GM18951 (cell line): ENCODE data around the gene DOK4.

Experiments used
- POLR2A ChIP-seq: IDR thresholded peaks from 4 replicates; pipeline ENCODE4 v1.6.1; 2011; ENCODE audit warnings: mild to moderate bottlenecking; ENCODE audit not compliant: insufficient read length, insufficient read depth; ENCODE audit errors: extremely low read depth
- in situ Hi-C: fragments of 300-500 bp; cut with MboI; formaldehyde crosslinking; loops from one replicate; pipeline ENCODE4 v1.12.0; 2022; ENCODE audit warnings: low sequenced_read_pairs, mixed read lengths, inconsistent platforms; ENCODE audit not compliant: unreplicated experiment

The DOK4 gene

DNA sequence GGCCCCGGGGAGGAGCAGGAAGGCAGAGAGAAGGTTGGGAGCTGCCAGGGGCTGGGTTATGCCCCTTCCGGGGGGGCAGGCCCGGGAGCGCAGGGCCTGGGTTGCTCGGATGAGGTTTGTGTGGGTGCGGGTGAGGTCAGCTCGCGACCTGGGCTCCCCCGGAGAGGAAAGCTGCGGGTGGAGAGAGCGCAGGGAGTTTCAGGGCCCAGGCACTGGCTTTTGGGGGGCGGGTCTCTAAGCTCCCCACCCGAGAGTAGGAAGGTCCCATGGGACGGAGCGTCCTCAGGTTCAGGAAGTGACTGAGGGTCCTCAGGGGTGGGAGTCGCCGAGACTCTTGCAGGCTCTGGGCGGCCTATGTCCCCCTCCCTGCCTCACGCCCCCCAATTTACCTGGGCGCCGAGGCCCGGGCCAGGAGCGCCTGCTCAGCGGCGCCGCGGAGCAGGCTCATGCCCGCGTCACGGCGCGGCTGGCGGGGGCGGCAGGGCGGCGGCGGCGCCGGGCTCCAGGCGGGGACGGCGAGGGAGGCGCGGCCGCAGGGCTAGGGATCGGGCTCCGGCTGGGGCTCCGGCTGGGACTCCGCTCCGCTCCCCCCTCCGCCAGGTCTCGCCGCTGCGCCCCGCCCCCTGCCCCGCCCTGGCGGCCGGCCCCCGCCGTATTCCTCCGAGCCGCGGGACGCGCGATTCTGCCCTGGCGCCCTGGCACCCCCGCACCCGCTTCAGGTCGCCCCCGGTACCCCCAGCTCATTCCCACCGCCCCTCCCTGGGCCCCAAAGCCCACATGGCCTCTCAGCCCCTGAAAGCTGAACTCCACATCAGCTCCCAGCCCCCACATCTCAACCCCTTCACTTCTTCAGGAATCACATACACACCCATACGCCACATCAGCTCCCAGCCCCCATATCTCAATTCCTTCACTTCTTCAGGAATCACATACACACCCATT is at the start of gene DOK4:
DOK4 (minus strand) TSS at position 578 of the 942 bp plus-strand sequence. CDS start 6,986 bp downstream, outside the sequence.
- in situ Hi-C loops, result no loop called here
- TF ChIP-seq POLR2A, result no peak

DNA sequence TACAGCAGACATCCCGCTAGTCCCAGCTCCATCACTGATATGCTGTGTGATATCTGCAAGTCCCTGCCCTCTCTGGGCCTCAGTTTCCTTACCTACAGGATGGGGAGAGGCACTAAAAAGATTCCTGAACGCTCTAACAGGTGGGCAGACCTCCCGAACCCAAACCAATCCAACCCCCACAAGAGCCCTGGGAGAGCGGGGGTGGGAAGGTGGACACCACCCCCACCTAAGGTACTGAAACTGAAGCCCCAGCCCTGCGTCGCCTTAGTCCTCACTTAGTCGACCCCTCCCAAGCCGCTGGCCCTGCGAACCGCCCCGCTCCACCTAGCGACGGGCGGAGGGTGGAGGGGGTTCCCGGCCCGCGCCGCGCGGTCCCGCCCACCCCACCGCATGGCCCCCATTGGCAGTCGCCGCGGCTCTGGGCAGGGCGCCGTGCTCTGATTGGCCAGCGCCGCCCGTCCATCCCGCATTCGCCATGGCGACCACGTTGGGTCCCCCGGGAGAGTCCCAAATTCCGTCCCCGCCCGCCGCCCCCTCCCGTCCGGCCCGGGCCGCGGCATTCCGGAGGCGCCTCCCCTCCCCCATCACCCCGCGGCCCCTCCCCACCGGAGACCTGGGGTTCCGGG is 49.5 kb upstream of the DOK4 start:
- no peak for TF ChIP-seq POLR2A
- in situ Hi-C loops, result no loop called here

DNA sequence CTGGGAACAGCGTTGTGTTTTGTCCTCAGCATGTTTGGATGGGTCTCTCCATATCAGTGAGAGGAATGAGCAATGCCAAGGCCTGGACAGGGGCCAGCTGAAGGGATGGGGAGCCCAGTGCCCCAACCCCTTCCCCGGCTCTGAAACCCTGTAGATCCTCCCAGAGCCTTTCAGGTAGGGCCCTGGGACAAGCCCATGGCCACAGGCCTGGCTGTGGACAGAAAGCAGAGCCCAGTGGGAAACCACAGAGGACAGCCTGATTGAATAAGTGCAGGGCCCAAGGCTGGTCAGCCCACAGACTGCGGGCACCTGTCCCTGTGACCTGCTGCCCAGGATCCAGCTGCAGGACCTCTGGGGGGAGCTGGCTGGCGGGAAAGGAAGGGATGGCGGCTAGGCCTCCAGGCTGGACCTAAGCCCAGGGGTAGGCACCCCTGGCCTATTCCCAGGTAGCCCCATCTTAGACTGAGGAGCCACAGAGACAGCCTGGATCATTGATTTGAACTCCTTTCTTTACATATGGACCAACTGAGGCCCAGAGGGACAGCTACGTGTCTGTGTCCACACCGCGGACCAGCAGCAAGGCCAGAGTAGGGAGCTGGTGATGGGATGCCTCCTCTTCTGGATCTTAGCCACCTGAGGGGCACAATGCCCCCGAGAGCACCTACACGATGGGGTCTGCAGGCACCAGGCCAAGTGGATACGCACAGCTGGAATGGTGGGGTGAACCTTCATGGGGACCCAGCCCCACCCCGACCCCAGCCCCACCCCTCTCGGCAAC is 48.8 kb upstream of the DOK4 start:
- in situ Hi-C loops, result no loop called here
- no peak for TF ChIP-seq POLR2A

DNA sequence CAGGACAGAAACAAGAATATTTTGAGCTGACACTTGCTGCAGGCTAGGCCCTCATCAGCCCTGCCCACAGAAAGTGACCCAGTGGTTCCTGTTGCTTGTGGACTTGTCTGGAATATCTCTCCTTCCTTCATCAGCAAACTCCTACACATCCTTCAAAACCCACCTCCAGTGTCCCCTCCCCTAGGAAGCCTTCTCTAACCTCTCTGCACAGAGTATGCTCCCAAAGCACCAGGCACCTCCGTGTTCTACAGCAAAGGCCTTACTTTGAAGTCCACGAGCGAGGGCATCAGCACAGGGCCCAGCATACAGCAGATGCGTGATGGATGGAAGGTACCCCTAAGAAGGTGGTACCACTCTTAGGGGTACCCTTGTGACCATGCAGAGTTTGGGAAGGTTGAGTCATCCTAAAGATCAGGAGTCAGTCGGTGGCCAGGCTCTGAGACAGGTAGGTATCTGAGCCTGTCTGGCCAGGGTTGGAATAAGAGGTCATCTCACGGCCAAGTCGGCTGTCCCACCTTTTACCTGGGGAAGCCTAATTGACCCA is 48.1 kb upstream of the DOK4 start:
- in situ Hi-C loops, result no loop called here
- TF ChIP-seq POLR2A, result no peak

DNA sequence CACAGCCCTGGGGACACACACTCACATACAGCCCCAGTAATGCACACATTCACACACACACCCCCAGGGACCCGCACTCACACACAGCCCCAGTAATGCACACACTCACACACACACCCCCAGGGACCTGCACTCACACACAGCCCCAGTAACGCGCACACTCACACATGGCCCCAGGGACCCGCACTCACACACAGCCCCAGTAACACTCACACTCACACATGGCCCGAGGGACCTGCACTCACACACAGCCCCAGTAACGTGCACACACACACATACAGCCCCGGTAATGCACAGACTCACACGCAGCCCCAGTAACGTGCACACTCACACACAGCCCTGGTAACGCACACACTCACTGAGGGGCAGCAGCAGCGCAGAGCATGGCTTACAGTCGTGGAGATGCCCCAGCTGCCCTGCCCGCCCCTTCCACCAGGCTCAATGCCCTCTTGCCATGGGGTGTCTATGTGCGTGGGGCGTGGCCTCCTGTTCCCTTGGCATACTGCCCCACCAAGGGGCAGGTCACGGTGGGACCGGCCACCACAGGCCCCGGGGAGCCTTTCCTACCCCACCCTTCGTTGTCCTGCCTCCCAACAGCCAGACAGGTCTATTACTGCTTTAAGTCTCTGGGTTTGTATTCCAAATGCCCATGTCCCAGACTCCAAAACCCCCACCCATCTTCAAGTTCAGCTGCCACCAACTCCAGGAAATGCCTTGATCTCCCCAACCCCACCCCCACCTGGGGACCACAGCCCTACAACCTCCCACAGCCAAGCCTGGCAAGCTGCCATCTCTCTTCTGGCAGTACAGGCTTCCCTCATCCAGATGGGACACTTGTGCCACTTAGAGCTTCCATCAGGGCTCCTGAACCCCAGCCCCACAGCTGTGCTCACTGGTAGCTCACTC is 47.4 kb upstream of the DOK4 start:
- in situ Hi-C loops, result no loop called here
- TF ChIP-seq POLR2A, result no peak

DNA sequence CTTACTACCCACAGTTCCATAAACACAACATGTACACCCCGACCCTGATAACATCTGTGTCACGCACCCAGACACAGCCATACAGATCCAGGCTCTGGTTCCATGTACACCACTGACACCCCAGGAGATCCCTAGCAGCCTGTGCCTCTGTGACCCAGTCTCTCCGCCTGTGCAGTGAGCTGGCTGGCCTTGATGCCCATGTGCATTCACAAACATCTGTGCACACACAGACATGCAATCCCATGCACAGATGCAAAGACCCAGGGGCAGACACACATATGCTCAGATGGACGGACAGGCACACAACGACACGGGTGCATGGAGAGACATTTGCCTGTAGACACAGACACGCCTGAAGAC is 46.0 kb upstream of the DOK4 start:
- TF ChIP-seq POLR2A, result no peak
- in situ Hi-C loops, result no loop called here

DNA sequence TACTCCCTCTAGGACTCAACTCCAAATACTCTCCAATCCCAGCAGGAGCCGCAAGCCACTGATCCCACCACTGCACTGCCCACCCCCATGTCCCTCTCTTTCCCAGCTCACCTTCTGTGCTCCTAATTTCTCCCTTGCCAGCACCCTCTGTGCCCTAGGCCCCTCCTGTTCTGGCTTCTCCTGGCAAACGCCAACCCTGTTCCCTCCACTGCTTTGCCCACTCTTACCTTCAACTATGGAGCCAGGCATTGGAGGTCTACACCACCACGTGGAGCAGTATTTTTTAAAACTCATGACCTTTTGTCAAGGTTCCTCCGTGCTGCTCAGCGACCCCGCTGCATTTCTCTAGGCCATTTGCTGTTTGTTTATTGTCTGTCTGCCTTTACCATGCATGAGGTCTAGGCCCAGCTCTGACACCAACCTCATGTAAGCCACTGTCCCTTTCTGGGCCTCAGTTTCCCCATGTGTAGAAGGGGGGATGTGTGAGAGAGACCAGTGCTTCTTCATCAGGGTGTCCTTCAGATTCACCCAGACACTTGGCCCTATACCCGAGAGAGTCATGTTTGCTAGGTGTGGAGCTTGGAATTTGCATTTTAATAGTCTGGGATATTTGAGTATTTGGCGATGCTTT is 45.5 kb upstream of the DOK4 start:
- TF ChIP-seq POLR2A, result no peak
- in situ Hi-C loops, result no loop called here

DNA sequence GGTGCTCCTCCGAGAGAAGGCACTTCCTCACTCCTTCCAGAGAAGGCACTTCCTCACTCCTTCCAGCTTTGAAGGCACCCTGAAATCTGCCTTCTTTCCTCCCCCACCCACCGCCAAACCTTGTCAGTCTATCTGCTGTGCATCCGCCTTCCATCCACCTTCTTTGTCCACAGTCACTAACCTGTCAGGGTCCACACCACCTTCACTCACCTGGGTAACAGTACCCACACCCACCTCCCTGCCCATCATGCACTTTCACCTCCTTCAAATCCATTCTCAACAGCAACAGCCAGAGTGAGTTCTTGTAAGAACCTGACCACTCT is 44.9 kb upstream of the DOK4 start:
- in situ Hi-C loops, result no loop called here
- TF ChIP-seq POLR2A, result no peak

DNA sequence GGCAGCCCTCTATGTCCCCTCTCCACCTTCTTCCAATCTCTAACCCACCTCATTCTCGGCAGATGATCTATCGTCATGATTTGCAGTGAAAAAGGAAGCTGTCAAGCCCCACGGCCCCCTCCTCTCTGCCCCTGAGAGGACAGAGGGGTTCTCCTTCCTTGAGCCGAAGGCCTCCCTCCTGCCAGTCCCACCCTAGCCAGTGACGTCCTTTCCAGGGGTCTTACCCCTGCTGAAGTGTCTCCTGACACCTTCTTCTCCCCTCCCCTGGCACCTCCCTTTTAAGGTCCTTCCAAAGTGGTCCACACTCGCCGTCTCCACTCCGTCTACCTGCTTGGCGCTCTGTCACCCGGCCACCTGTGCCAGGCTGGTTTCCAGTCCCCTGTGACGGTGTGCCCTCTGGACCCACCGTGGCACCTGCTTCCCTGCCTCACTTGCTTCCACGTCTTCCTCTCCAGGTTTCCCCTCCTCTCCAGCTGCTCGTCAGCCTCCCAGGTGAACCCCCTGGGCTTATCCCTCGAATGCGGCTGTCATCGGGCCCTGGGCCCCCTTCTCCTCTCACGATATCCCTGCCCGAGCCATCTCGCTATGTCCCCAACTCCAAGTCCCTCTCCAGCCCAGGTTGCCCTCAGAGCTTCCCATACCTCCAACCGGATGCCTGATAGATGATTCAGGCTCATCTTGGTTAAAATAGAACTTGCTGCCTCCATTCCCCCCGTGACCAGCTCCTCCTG is 44.4 kb upstream of the DOK4 start:
- in situ Hi-C loops, result no loop called here
- no peak for TF ChIP-seq POLR2A

DNA sequence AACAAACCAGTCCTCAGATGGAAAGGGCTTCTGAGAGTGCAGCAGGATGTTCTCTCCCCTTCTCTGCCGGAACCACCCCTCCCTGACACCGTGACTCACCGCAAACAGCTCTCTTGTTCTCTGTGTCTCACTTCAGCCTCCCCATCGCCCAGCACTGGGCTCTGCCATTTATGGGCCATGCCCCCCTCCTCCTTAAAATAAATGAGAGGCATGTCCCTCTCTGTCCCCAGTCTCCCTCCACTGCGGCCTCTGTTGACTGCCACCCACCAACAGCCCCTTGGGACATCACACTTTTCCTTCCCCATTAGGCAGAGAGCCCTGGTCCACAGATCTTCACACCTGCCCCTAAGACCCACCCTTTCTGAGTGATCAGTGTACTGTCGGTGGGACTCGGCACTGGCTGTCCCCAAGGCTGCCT is 43.8 kb upstream of the DOK4 start:
- in situ Hi-C loops, result no loop called here
- TF ChIP-seq POLR2A, result no peak

DNA sequence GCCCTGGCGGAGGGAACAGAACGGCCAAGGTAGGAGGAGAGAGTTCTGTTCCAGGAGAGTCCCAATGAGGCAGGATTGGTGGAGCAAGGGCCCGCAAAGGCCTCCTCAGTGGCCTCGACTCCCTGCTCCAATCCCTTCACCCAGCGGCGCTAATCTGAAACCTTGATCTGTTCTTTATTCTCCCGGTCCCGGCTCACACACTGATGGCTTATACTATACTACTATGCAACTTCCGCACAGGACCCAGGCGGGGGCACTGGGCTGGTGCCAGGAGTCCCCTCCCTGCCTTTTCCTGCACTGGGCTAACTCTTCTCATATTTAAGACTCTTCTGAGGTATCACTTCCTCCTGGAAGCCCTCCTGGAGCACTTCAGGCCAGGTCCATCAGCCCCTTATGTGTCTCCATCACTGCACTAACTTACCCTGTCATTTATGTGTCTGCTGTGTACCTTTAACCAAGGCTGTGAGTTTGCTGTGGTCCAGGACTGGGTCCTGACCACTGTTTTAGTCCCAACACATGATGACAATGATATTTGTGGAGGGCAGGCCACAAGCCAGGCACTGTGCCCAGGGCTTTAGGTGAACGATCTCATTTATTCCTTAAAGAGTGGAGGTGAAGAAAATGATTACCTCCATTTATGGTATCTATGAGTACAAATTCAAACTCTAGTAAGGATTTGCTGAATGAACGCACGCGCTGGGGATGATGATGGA is 43.3 kb upstream of the DOK4 start:
- TF ChIP-seq POLR2A, result no peak
- in situ Hi-C loops, result no loop called here
